A549 (cell line): ENCODE data around the gene ERN1.

Experiments
- CBX2 ChIP-seq: fragments of 200-600 bp; sonication (generic); IDR thresholded peaks from 2 replicates; pipeline ENCODE4 v1.6.1; 2016; ENCODE audit warnings: low read depth, mild to moderate bottlenecking, borderline replicate concordance
- PBX3 ChIP-seq: IDR thresholded peaks from 2 replicates; pipeline ENCODE4 v1.6.1; 2012
- POLR2A ChIP-seq: IDR thresholded peaks from 2 replicates; pipeline ENCODE4 v1.6.1; 2012; ENCODE audit warnings: mild to moderate bottlenecking, low read length
- USF2 ChIP-seq: fragments of 450-650 bp; IDR thresholded peaks from 2 replicates; pipeline ENCODE4 v1.6.1; 2014; ENCODE audit warnings: antibody characterized with exemption

DNA sequence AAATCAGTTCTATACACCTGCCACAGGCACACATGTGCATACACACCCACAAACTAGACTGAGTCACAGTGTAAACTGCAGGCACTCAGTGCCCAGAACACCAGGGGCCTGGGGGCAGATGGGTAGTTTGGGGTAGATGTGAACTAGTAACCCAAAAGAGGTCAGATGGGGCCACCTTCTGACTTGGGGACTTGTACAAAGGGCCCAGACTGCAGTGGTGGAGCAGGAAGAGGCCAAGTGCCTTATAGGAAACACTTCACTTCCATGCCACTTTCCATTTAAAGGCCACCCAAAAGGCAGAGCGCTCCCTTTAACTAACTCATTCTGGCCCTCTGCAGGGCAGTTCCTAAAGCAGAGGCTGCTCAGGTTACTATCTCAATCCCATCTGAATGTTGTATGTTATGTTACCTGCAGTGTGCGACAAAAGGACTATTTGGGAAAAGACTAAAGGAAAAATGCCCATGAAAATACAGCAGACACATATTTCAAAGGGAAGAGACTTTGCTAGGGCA, 27.8 kb upstream of the ERN1 start:
- no peak for TF ChIP-seq PBX3
- no peak for TF ChIP-seq CBX2
- no peak for TF ChIP-seq POLR2A
- no peak for TF ChIP-seq USF2
